GM21381 (cell line): ENCODE results near the gene CMTM1.
"Not testable (repeated sequence)": the region's sequence is repeated elsewhere in the genome, so short reads cannot be mapped to it uniquely, and the experiment has no call there.

Experiments used
- ATAC-seq: cut with Tn5 transposase; IDR thresholded peaks from one replicate; pipeline ENCODE4 v1.9.1; 2021; ENCODE audit warnings: mild to moderate bottlenecking, moderate library complexity; ENCODE audit not compliant: unreplicated experiment

CMTM1 gene

GRCh38 chr16:66610111-66610820 lies 44.0 kb downstream of the CMTM1 start:
- no peak for ATAC-seq

- not testable (repeated sequence) for ATAC-seq
Observed at GRCh38 chr16:66611911-66612310, 45.7 kb downstream of the CMTM1 start.

DNA sequence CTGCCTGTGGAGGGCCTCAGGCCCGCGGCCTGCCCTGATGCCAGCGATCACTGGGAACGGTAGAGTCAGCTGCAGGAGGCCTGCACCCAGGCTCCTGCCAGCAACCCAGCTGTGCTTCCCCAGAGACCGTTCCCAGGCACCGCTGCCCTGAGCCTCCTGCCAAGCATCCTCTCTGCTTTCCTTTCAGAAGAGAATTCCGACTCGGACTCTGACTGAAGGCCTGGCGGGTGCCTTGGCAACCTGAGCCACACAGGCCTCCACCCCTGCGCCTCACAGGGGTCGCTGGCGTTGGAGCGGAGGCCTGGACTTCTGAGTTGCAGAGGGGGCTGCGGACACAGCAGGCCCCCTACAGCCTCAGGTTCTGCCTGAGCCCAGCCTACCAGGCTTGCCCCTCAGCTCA lies 46.2 kb downstream of the CMTM1 start:
- no peak for ATAC-seq

DNA sequence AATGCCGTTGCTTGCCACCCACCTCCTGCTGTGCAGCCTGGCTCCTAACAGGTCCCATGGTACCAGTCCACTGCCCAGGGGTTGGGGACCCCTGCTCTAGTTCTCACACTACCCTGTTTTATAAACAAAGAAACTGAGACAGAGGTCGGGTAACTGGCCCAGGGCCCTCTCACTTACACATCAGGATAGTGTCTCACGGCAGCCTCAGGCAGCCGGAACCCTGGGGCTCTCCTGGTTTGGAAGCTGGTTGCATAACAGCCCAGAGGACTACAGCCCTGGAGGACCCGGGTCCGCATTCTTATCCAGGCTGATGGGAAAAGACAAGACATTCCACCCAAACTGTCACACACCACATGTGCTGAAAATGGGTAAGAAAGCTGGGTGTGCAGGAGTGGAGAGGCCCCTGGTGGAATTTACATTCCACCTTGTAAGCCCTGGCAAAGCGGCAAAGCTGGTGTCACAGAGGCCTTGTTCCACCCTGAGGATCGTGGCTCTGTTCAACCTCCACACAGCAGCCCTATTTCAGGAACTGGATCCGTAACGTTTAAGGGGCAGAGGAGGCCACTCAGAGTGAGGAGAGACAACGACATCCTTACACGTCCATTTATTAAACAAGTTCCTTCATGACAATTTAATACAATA lies 48.0 kb downstream of the CMTM1 start:
- no peak for ATAC-seq

- no peak for ATAC-seq
Observed at GRCh38 chr16:66616169-66616568, 49.9 kb downstream of the CMTM1 start.

GRCh38 chr16:66616592-66616991 lies 50.4 kb downstream of the CMTM1 start:
- ATAC-seq = no peak

DNA sequence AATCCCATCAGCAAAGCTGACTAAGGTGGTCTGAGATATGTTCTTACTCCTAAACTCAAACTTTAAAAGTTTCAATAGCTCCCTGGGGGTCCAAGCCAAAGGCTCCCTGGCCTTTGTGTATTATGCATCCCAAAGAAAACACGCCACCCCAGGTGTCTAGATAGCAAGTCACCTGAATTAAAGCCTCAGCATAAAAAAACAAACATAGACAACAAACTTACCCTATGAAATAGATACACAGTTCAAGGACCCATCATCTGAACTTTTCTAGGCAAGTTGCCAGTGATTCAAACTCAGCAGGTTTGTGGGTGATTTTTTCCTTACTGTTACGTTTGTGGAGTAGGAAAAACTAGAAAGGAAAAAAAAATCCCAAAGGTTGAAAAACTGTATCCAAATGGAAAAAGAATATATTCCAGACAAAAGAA lies 50.8 kb downstream of the CMTM1 start:
- no peak for ATAC-seq

DNA sequence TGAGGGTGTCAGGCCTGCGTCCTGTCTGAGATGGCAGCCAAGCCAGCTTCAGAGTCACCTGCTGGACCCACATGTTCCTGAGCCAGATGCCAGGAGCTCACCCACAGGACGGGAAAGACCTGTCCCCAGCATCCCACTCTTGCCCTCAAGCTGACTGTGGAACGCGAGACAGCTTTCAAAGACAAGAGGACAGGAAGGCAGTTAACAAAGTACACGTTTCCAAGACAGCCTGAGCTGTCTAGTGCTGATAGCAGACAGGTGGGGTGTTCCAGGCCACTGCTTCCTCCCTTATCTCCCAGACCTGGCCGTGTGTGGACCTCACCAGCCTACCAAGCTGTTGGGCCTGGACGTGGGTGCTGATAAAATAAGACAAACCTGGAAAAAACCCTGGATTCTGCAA lies 51.5 kb downstream of the CMTM1 start:
- ATAC-seq = no peak

GRCh38 chr16:66618588-66619375 lies 52.5 kb downstream of the CMTM1 start:
- ATAC-seq = no peak

- no peak for ATAC-seq
Observed at GRCh38 chr16:66619534-66620428, 53.5 kb downstream of the CMTM1 start.

DNA sequence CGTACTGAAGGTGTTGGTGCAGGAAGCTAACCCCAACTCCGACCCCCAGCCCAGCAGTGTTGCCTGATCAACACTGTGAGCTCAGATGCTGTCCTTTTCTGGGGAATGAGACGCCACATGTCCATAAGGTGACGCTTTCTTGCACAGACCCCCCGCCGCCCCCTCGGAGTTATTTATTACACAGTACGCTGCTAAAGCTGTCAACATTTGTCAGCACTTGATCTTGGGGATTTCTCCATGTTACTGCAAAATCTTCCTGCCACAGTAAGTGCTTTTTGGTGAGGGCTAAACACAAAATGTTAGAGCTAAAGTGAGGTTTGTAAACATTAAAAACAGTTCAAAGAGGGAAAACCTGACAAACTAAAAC lies 54.2 kb downstream of the CMTM1 start:
- ATAC-seq = no peak

DNA sequence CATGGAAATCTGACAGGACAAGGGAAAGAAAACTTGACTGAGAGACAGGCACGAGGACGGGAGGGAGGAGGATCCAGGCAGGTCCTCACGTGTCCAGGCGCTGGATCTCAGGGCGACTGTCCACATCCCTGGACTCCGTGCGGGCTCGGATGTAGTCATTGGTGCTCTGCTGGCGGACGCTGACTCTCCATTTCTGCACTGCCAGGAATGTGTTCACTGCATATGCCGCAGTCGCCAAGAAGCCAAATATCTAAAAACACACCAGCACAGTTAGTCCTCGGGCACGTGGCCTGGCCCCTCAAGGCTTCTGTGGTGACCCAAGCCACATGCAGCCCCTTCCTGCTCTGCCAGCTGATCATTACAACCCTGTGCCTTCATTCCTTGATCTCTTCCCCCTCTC lies 55.7 kb downstream of the CMTM1 start:
- no peak for ATAC-seq

GRCh38 chr16:66622863-66623262 lies 56.6 kb downstream of the CMTM1 start:
- no peak for ATAC-seq

GRCh38 chr16:66623755-66624154 lies 57.5 kb downstream of the CMTM1 start:
- ATAC-seq = no peak

DNA sequence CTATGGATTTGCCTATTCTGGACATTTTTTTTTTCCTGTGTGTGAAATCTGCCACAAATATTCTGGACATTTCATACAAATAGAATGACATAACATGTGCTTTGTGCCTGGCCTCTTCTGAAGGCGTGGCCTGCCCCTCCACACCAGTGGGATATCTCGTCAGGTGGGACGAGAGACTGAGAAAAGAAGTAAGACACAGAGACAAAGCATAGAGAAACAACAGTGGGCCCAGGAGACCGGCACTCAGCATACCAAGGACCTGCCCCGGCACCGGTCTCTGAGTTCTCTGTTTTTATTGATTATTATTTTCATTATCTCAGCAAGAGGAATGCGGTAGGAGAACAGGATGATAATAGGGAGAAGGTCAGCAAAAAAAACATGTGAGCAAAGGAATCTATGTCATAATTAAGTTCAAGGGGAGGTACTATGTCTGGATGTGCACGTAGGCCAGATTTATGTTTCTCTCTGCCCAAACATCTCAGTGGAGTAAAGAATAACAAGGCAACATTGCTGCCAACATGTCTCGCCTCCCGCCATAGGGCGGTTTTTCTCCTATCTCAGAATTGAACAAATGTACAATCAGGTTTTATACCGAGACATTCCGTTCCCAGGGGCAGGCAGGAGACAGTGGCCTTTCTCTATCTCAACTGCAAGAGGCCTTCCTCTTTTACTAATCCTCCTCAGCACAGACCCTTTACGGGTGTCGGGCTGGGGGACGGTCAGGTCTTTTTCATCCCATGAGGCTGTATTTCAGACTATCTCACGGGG lies 61.6 kb downstream of the CMTM1 start:
- not testable (repeated sequence) for ATAC-seq
